MM.1S (cell line): ENCODE results near the gene CLTB.
A peak's percentile ranks its signal among the peaks of the same experiment; 100 is the strongest.

Source experiments
- DNase-seq: peaks from one replicate; pipeline ENCODE4 v3.0.0-alpha.2; 2015
- H2AFZ ChIP-seq: fragments of 300-600 bp; sonication (generic); 2 replicates; pipeline ENCODE4 v1.6.0; 2016; ENCODE audit warnings: antibody characterized with exemption, low read length
- H3F3A ChIP-seq: fragments of 300-600 bp; sonication (generic); 2 replicates; pipeline ENCODE4 v1.6.1; 2016; ENCODE audit warnings: mild to moderate bottlenecking, antibody characterized with exemption, low read length, moderate library complexity, mixed read lengths; ENCODE audit not compliant: insufficient read depth
- H3K27ac ChIP-seq: fragments of 300-600 bp; sonication (generic); 2 replicates; pipeline ENCODE4 v1.5.1; 2016; ENCODE audit warnings: mild to moderate bottlenecking, low read length
- H3K27me3 ChIP-seq: fragments of 300-600 bp; sonication (generic); replicated peaks from 2 replicates; pipeline ENCODE4 v1.6.0; 2016; ENCODE audit warnings: low read length; ENCODE audit not compliant: insufficient read depth
- H3K36me3 ChIP-seq: fragments of 300-600 bp; sonication (generic); replicated peaks from 2 replicates; pipeline ENCODE4 v1.6.1; 2016; ENCODE audit warnings: mild to moderate bottlenecking, low read length, mixed read lengths; ENCODE audit not compliant: insufficient read depth
- H3K4me1 ChIP-seq: fragments of 300-600 bp; sonication (generic); 2 replicates; pipeline ENCODE4 v1.6.1; 2016; ENCODE audit warnings: low read length, mixed read lengths
- H3K4me2 ChIP-seq: fragments of 300-600 bp; sonication (generic); 2 replicates; pipeline ENCODE4 v1.6.0; 2016; ENCODE audit warnings: low read depth, low read length
- H3K4me3 ChIP-seq: fragments of 300-600 bp; sonication (generic); 2 replicates; pipeline ENCODE4 v1.5.1; 2016; ENCODE audit warnings: low read length, mixed read lengths
- H3K79me2 ChIP-seq: fragments of 300-600 bp; sonication (generic); 2 replicates; pipeline ENCODE4 v1.6.1; 2016; ENCODE audit warnings: mixed run types, low read length, mixed read lengths
- H3K9ac ChIP-seq: fragments of 300-600 bp; sonication (generic); 2 replicates; pipeline ENCODE4 v1.6.1; 2016; ENCODE audit warnings: low read length, mixed read lengths
- H3K9me2 ChIP-seq: fragments of 300-600 bp; sonication (generic); replicated peaks from 2 replicates; pipeline ENCODE4 v1.6.1; 2016; ENCODE audit warnings: mild to moderate bottlenecking, low read length, mixed read lengths; ENCODE audit not compliant: insufficient read depth
- H3K9me3 ChIP-seq: fragments of 300-600 bp; sonication (generic); replicated peaks from 2 replicates; pipeline ENCODE4 v1.6.1; 2016; ENCODE audit warnings: mild to moderate bottlenecking, low read length, mixed read lengths; ENCODE audit not compliant: insufficient read depth
- H4K20me1 ChIP-seq: fragments of 300-600 bp; sonication (generic); 2 replicates; pipeline ENCODE4 v1.6.1; 2016; ENCODE audit warnings: mild to moderate bottlenecking, low read length, moderate library complexity, mixed read lengths; ENCODE audit not compliant: insufficient read depth
- CTCF ChIP-seq: fragments of 300-600 bp; sonication (generic); IDR thresholded peaks from 2 replicates; pipeline ENCODE4 v1.5.1; 2016; ENCODE audit warnings: antibody characterized with exemption, low read length, mixed read lengths
- EZH2 ChIP-seq: fragments of 300-600 bp; sonication (generic); optimal IDR thresholded peaks from 2 replicates; pipeline ENCODE3; 2017; ENCODE audit warnings: low read depth, mild to moderate bottlenecking, antibody characterized with exemption, low read length, mixed read lengths
- EZH2phosphoT487 ChIP-seq: fragments of 300-600 bp; sonication (generic); IDR thresholded peaks from 2 replicates; pipeline ENCODE4 v1.6.1; 2018; ENCODE audit warnings: antibody characterized with exemption, low read length

The CLTB gene

GRCh38 chr5:176361437-176362232 lies 54.7 kb downstream of the CLTB start, which contains the start of gene KIAA1191:
Gene KIAA1191 (minus strand): TSS chr5:176361764. CDS start chr5:176359508, 2,256 bp downstream.
- TF ChIP-seq EZH2 (no peak), CTCF (peak; percentile 36)
- Histone ChIP-seq H3K36me3 (no peaks in the 10 kb centered on the region), H3K4me2 (peak within 1 kb of the TSS; percentile 77), H3F3A (no peaks in the 10 kb centered on the region; the same call in 1 of the 2 replicates), H2AFZ (peak within 1 kb of the TSS; percentile 86), H3K4me1 (0 out of 2 replicates have a peak, but pooled peaks cover 5% of the 10 kb centered on the region), H4K20me1 (no peaks in the 10 kb centered on the region), H3K79me2 (peaks cover 29% of the 10 kb centered on the region), H3K9me3 (no peaks in the 10 kb centered on the region), H3K27ac (no peak within 1 kb of the TSS), H3K4me3 (peak within 1 kb of the TSS; percentile 95), H3K9me2 (no peaks in the 10 kb centered on the region), H3K27me3 (peaks cover 18% of the 10 kb centered on the region), H3K9ac (peak within 1 kb of the TSS; percentile 79)
- peak; percentile 95 for DNase-seq

GRCh38 chr5:176360894-176361436 lies 55.4 kb downstream of the CLTB start:
- 0 out of 2 replicates have a peak, but pooled peaks cover 5% of the 10 kb centered on the region for H3K4me1 ChIP-seq
- no peaks in the 10 kb centered on the region; the same call in 1 of the 2 replicates for H3F3A ChIP-seq
- H3K4me2 ChIP-seq, result peak overlapping the region; percentile 77
- H3K79me2 ChIP-seq, result peaks cover 36% of the 10 kb centered on the region
- H3K9ac ChIP-seq, result peak overlapping the region; percentile 79
- H4K20me1 ChIP-seq, result no peaks in the 10 kb centered on the region
- no peak overlapping the region for H3K27ac ChIP-seq
- no peak for TF ChIP-seq EZH2
- no peak for TF ChIP-seq EZH2phosphoT487
- no peak for TF ChIP-seq CTCF
- H3K36me3 ChIP-seq, result no peaks in the 10 kb centered on the region
- H3K9me3 ChIP-seq, result no peaks in the 10 kb centered on the region
- peak; percentile 11 for DNase-seq
- no peaks in the 10 kb centered on the region for H3K9me2 ChIP-seq
- peak overlapping the region; percentile 86 for H2AFZ ChIP-seq
- H3K27me3 ChIP-seq, result peaks cover 11% of the 10 kb centered on the region
- H3K4me3 ChIP-seq, result peak overlapping the region; percentile 95

GRCh38 chr5:176359658-176360057 lies 56.7 kb downstream of the CLTB start:
- Histone ChIP-seq H3F3A (no peaks in the 10 kb centered on the region; the same call in 1 of the 2 replicates), H3K27ac (no peak overlapping the region), H3K36me3 (no peaks in the 10 kb centered on the region), H3K9me3 (no peaks in the 10 kb centered on the region), H3K27me3 (no peaks in the 10 kb centered on the region), H3K4me1 (0 out of 2 replicates have a peak, but pooled peaks cover 5% of the 10 kb centered on the region), H3K4me3 (no peak overlapping the region), H2AFZ (no peak overlapping the region), H4K20me1 (no peaks in the 10 kb centered on the region), H3K4me2 (no peak overlapping the region), H3K9me2 (no peaks in the 10 kb centered on the region), H3K79me2 (peaks cover 43% of the 10 kb centered on the region), H3K9ac (no peak overlapping the region)
- DNase-seq, result no peak
- no peak for TF ChIP-seq EZH2

- Histone ChIP-seq H3K9ac (no peak overlapping the region), H3K4me1 (no peaks in the 10 kb centered on the region), H3K9me3 (no peaks in the 10 kb centered on the region), H4K20me1 (no peaks in the 10 kb centered on the region), H3K79me2 (peaks cover 52% of the 10 kb centered on the region), H3K9me2 (no peaks in the 10 kb centered on the region), H2AFZ (no peak overlapping the region), H3K27me3 (no peaks in the 10 kb centered on the region), H3K4me3 (no peak overlapping the region), H3K27ac (no peak overlapping the region), H3K36me3 (no peaks in the 10 kb centered on the region), H3F3A (no peaks in the 10 kb centered on the region), H3K4me2 (no peak overlapping the region)
- TF ChIP-seq EZH2phosphoT487 (no peak), CTCF (no peak), EZH2 (no peak)
- DNase-seq, result no peak
Observed at GRCh38 chr5:176356179-176356566, 60.2 kb downstream of the CLTB start.
